ENCODE data around the gene ATP11A. TPM values are rescaled to one million over a fixed set of nuclear protein-coding genes. Genes with fewer than 3 reads are reported as not detected.

The ATP11A gene
- 10 to 100 TPM; 23.3 to 35.5 (median 31.1) TPM for total RNA-seq

DNA sequence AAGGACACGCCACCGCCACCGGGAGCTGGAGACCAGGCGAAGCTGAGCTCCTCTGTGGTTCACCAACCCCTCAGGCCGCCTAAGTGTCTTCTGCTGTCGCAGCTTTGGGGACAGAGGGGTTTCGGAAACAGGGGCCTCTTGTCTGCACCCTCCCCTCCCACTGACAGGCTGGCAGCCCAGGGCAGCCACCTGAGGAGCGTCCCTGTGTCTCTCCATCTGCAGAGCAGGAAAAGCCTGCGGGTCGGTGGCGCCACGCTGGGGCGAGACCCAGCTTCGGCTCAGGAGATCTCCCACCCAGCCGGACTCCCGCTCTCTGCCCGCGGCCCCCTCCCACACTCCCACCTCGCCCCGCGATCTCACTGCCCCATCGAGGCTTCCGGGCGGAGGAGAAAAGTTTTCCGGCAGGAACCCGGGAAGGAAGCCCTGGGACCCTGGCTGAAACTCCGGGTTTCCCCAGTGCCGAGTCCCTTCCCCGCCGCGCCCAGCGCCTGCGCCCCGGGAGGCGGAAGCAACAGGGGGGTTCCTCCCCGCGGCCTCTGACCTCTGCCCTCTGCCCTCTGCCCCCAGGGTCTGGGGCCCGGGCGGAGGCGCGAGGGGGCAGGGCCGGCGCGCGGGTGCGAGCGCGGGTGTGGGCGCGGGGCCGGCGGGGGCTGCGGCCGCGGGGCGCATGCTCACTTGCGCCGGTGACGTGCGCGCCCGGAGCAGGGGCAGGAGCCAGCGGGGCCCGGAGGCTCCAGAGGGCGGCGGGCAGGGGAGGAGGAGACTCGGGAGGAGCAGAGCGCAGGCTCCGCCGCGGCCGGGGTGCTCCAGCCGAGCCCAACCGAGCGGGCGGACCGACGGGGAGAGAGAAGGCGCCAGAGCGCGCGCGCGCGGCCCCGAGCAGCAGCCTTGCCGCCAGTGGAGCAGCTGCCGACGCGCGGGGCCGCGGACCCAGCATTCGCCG lies at the start of gene ATP11A:
Gene ATP11A, plus strand, starts transcription at position 736 of the 943 bp plus-strand sequence. CDS start 379 bp downstream, outside the sequence.
- H3K4me3 ChIP-seq (ENCODE audit: low read depth, poor library complexity, severe bottlenecking): peak within 1 kb of the TSS; percentile 92
- 2 to 6% methylated on average over 51 to 74 of the region's 95 CpGs for WGBS, 2 donors

GRCh38 chr13:112641456-112642089 lies 48.3 kb upstream of the ATP11A start:
- TF ChIP-seq, protein P1, sequence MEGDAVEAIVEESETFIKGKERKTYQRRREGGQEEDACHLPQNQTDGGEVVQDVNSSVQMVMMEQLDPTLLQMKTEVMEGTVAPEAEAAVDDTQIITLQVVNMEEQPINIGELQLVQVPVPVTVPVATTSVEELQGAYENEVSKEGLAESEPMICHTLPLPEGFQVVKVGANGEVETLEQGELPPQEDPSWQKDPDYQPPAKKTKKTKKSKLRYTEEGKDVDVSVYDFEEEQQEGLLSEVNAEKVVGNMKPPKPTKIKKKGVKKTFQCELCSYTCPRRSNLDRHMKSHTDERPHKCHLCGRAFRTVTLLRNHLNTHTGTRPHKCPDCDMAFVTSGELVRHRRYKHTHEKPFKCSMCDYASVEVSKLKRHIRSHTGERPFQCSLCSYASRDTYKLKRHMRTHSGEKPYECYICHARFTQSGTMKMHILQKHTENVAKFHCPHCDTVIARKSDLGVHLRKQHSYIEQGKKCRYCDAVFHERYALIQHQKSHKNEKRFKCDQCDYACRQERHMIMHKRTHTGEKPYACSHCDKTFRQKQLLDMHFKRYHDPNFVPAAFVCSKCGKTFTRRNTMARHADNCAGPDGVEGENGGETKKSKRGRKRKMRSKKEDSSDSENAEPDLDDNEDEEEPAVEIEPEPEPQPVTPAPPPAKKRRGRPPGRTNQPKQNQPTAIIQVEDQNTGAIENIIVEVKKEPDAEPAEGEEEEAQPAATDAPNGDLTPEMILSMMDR (IDR thresholded peaks at IDR 0.05): no peak
- TF ChIP-seq POLR2A (IDR thresholded peaks at IDR 0.05): no peak
- WGBS, 2 donors: 88 to 93% methylated on average over 19 of the region's 19 CpGs
- intact Hi-C loops (cut with DNase I; ENCODE audit: low total_unique reads): no loop called here
- DNase-seq (ENCODE audit: low spot score in 2 of 2): peak in 1 of 2 donors; percentile 50
- H3K4me3 ChIP-seq (ENCODE audit: low read depth, poor library complexity, severe bottlenecking): no peak overlapping the region

More for the DNA sequence above, at the start of gene ATP11A:
- DNase-seq (ENCODE audit: low spot score in 2 of 2): peak; percentile 85 to 98
- intact Hi-C loops (cut with DNase I; ENCODE audit: low total_unique reads): no loop called here
- TF ChIP-seq POLR2A (IDR thresholded peaks at IDR 0.05): peak in 1 of 2 donors; percentile 18
- TF ChIP-seq, protein P1 (IDR thresholded peaks at IDR 0.05): no peak

GRCh38 chr13:112642090-112642460 lies 47.8 kb upstream of the ATP11A start:
- WGBS, 2 donors: 86 to 91% methylated on average over 13 of the region's 13 CpGs
- TF ChIP-seq, protein P1 (IDR thresholded peaks at IDR 0.05): no peak
- TF ChIP-seq POLR2A (IDR thresholded peaks at IDR 0.05): no peak

DNA sequence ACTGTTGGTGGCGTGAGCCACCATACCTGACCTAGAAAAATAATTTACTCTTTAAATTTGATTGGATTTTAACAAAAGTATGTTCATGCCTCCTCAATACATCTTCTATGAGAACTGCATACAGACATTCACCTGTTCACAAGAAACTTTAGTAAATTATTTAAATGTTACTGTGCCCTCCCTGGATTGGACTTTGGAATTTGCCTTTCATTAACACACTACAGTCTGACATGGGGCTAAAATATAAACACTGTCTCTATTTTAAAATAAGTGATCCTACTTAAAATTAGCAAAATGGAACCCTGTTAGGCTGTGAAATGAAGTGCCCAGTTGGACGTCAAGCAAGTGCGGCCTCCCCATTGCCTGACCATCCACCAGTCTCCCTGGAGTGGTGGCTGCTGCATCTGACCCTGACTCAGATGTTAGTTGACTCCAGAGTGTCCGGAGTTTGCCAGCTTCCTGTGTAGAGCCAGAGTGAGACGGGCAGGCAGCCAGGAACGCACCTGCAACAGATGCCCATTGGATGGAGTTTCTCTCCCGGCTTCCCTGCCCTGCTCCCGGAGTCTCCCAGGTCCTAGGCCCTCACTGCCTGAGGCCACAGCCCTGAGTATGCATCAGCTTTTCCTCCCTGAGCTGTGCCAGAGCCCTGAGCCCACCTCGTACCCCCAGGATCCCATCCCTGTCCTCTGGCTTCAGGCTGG lies 45.9 kb upstream of the ATP11A start:
- H3K4me3 ChIP-seq (ENCODE audit: low read depth, poor library complexity, severe bottlenecking): no peak overlapping the region
- WGBS, 2 donors: 86 to 88% methylated on average over 8 to 9 of the region's 9 CpGs
- intact Hi-C loops (cut with DNase I; ENCODE audit: low total_unique reads): no loop called here
- no peak for TF ChIP-seq POLR2A (IDR thresholded peaks at IDR 0.05)
- TF ChIP-seq, protein P1 (IDR thresholded peaks at IDR 0.05): no peak
- DNase-seq (ENCODE audit: low spot score in 2 of 2): peak in 1 of 2 donors; percentile 69

More at GRCh38 chr13:112642090-112642460, 47.8 kb upstream of the ATP11A start:
- peak in 1 of 2 donors; percentile 50 for DNase-seq (ENCODE audit: low spot score in 2 of 2)
- intact Hi-C loops (cut with DNase I; ENCODE audit: low total_unique reads): no loop called here
- H3K4me3 ChIP-seq (ENCODE audit: low read depth, poor library complexity, severe bottlenecking): no peak overlapping the region

- no peak for TF ChIP-seq POLR2A (IDR thresholded peaks at IDR 0.05)
- TF ChIP-seq, protein P1 (IDR thresholded peaks at IDR 0.05): no peak
- peak in 1 of 2 donors; percentile 46 for DNase-seq (ENCODE audit: low spot score in 2 of 2)
- WGBS, 2 donors: 89 to 90% methylated on average over 49 of the region's 49 CpGs
Observed at GRCh38 chr13:112645327-112645914, 44.4 kb upstream of the ATP11A start.

More at GRCh38 chr13:112645327-112645914, 44.4 kb upstream of the ATP11A start:
- intact Hi-C loops (cut with DNase I; ENCODE audit: low total_unique reads): no loop called here
- no peak overlapping the region for H3K4me3 ChIP-seq (ENCODE audit: low read depth, poor library complexity, severe bottlenecking)
